Epithelial cell of proximal tubule (primary cell): ENCODE measurements around the gene ATG16L2. TPM values are rescaled to one million over a fixed set of nuclear protein-coding genes. Genes with fewer than 3 reads are reported as not detected.

Source experiments
- DNase-seq: peaks from one replicate; pipeline ENCODE4 v3.0.0-alpha.2; 2011; ENCODE audit warnings: low read depth
- H3K4me3 ChIP-seq: 2 replicates; pipeline ENCODE4 v1.5.1; 2011; ENCODE audit warnings: low read depth, mild to moderate bottlenecking, low read length
- CTCF ChIP-seq: conservative IDR thresholded peaks from 2 replicates; pipeline ENCODE4 v1.5.1; 2012; ENCODE audit warnings: low read depth, mild to moderate bottlenecking, low read length
- total RNA-seq: library from RNA; depleted of rRNA; stranded (reverse); fragments of >200 nt; gene quantifications from 2 replicates; pipeline ENCODE4 v1.2.3, GENCODE V29; 2015

The ATG16L2 gene
- total RNA-seq, 1 donor from 2014 or later: 40.1 TPM

DNA sequence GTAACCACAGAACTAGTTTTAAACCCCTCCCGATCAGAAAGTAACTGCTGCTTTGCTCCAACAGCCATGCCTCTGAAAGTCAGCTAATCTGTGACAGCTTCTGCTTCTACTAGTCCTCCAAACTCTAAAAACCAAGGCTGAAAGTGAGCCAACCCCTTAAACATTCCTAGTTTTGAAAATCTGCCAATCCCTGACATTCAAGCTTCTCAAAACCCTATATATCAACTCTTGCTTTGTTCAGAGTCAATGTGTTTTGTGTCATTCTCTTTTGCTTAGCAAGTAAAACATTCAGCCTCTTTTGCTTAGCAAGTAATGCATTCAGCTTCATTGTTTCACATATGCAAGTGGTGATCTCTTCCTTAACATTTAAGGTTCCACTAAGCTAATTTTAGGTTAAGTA is 56.9 kb downstream of the ATG16L2 start:
- no peak for TF ChIP-seq CTCF
- DNase-seq: no peak
- H3K4me3 ChIP-seq: no peak overlapping the region

DNA sequence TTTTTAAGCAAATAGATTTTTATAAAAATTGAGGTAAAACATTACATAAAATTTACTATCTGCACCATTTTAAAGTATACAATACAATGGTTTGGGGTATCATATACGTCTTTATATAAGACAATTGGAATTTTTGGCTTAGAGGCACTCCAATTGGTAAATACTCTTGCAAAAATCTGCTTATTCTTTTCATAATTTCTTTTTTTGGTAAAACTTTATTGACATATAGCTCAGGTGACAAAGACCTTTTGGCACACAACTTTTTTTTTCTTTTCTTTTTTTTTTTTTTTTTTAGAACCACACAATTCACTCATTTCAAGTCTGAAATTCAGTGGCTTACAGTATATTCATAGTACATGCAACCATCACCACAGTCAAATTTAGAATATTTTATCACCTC is 57.8 kb downstream of the ATG16L2 start:
- no peak for DNase-seq
- H3K4me3 ChIP-seq: no peak overlapping the region
- no peak for TF ChIP-seq CTCF

DNA sequence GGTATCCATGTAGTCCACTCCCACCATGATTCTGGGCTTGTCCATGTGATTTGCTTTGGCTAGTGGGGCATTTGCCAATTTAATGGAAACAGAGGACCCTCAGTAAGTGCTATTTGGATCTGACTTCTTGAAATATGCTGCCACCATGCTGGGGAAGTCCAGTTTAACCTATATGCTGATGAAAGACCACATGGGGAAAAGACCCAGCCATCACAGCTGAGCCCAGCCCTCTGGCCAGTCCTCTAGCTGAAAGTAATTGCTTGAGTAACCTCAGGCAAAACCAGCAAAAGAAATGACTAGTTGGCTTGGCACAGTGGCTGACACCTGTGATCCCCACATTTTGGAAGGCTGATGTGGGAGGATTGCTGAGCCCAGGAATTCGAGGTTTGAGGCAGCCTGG is 61.5 kb downstream of the ATG16L2 start:
- TF ChIP-seq CTCF: no peak
- DNase-seq: no peak
- no peak overlapping the region for H3K4me3 ChIP-seq

- DNase-seq: no peak
- no peak overlapping the region for H3K4me3 ChIP-seq
- TF ChIP-seq CTCF: no peak
These were observed 61.9 kb downstream of the ATG16L2 start for GRCh38 chr11:72876147-72876546.

Other genes with a start within 250 kb of the ATG16L2 start
- gene PDE2A, start 140.0 kb upstream of the ATG16L2 start, total RNA-seq: 0.36 and 0.69 TPM in 2 replicates
- gene ARAP1, start 62.0 kb upstream of the ATG16L2 start, total RNA-seq: 56.2 and 60.2 TPM in 2 replicates
- 54.8 and 67.4 TPM in 2 replicates for gene STARD10, start 20.4 kb upstream of the ATG16L2 start, total RNA-seq